Measurements from ENCODE around the gene LRIG1.

LRIG1 gene

DNA sequence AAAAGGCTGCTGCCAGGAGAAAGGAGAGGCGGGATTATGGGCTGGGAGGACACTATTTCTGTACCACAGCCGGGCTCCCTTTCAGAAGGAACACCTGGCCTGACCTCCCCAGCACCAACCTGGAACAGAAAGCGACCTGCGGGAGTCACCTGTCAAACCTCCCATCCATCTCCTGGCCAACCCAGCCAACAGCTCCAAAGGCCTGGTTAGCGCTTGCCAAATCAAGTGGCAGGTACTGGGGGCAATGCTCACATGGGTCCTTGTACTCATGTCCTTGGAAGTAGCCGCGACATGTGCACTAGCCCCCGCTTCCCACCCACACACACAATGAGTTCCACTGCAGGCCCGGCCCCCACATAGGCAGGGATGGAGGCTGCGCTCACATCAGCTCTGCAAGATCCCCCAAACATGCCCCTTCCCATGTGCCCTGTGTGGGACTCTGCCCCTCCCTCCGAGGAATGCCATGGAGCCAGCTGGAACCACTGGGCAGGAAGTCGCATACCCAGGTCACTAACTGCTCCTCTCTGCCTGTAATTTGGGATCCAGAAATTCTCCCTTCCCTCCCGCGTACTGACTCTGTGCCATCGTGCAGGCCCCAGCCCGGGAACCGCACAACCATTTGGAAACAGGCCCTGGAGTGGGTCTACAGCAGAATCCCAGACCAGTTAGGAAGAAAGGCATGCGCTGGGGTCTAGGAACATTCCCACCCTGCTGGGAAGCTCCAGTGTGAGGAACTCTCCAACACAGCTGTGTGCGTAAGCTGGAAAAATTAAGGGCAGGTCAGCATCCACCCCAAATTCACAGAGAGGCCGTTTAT is 98.9 kb downstream of the LRIG1 start:
- TF ChIP-seq GLIS3 (CRISPR knock-in tag; IDR thresholded peaks at IDR 0.05) (no peak), OSR1 (CRISPR knock-in tag; IDR thresholded peaks at IDR 0.05) (no peak), ZC3H10 (CRISPR knock-in tag; IDR thresholded peaks at IDR 0.05) (no peak), ESRRG (CRISPR knock-in tag; IDR thresholded peaks at IDR 0.05) (no peak), ZNF8 (CRISPR knock-in tag; IDR thresholded peaks at IDR 0.05) (no peak), RARB (CRISPR knock-in tag; IDR thresholded peaks at IDR 0.05) (no peak), SNAI2 (CRISPR knock-in tag; IDR thresholded peaks at IDR 0.05) (no peak), ZNF565 (CRISPR knock-in tag; conservative IDR thresholded peaks at IDR 0.05; ENCODE audit: low read depth) (no peak)
- TF ChIP-seq, protein P1, sequence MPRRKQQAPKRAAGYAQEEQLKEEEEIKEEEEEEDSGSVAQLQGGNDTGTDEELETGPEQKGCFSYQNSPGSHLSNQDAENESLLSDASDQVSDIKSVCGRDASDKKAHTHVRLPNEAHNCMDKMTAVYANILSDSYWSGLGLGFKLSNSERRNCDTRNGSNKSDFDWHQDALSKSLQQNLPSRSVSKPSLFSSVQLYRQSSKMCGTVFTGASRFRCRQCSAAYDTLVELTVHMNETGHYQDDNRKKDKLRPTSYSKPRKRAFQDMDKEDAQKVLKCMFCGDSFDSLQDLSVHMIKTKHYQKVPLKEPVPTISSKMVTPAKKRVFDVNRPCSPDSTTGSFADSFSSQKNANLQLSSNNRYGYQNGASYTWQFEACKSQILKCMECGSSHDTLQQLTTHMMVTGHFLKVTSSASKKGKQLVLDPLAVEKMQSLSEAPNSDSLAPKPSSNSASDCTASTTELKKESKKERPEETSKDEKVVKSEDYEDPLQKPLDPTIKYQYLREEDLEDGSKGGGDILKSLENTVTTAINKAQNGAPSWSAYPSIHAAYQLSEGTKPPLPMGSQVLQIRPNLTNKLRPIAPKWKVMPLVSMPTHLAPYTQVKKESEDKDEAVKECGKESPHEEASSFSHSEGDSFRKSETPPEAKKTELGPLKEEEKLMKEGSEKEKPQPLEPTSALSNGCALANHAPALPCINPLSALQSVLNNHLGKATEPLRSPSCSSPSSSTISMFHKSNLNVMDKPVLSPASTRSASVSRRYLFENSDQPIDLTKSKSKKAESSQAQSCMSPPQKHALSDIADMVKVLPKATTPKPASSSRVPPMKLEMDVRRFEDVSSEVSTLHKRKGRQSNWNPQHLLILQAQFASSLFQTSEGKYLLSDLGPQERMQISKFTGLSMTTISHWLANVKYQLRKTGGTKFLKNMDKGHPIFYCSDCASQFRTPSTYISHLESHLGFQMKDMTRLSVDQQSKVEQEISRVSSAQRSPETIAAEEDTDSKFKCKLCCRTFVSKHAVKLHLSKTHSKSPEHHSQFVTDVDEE (CRISPR knock-in tag; IDR thresholded peaks at IDR 0.05) = no peak
- TF ChIP-seq, protein P2, sequence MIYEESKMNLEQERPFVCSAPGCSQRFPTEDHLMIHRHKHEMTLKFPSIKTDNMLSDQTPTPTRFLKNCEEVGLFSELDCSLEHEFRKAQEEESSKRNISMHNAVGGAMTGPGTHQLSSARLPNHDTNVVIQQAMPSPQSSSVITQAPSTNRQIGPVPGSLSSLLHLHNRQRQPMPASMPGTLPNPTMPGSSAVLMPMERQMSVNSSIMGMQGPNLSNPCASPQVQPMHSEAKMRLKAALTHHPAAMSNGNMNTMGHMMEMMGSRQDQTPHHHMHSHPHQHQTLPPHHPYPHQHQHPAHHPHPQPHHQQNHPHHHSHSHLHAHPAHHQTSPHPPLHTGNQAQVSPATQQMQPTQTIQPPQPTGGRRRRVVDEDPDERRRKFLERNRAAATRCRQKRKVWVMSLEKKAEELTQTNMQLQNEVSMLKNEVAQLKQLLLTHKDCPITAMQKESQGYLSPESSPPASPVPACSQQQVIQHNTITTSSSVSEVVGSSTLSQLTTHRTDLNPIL (CRISPR knock-in tag; IDR thresholded peaks at IDR 0.05; ENCODE audit: low read depth) = no peak
- TF ChIP-seq, protein P3, sequence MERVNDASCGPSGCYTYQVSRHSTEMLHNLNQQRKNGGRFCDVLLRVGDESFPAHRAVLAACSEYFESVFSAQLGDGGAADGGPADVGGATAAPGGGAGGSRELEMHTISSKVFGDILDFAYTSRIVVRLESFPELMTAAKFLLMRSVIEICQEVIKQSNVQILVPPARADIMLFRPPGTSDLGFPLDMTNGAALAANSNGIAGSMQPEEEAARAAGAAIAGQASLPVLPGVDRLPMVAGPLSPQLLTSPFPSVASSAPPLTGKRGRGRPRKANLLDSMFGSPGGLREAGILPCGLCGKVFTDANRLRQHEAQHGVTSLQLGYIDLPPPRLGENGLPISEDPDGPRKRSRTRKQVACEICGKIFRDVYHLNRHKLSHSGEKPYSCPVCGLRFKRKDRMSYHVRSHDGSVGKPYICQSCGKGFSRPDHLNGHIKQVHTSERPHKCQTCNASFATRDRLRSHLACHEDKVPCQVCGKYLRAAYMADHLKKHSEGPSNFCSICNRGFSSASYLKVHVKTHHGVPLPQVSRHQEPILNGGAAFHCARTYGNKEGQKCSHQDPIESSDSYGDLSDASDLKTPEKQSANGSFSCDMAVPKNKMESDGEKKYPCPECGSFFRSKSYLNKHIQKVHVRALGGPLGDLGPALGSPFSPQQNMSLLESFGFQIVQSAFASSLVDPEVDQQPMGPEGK (CRISPR knock-in tag; IDR thresholded peaks at IDR 0.05; ENCODE audit: borderline replicate concordance) = no peak
- no peak for ATAC-seq

DNA sequence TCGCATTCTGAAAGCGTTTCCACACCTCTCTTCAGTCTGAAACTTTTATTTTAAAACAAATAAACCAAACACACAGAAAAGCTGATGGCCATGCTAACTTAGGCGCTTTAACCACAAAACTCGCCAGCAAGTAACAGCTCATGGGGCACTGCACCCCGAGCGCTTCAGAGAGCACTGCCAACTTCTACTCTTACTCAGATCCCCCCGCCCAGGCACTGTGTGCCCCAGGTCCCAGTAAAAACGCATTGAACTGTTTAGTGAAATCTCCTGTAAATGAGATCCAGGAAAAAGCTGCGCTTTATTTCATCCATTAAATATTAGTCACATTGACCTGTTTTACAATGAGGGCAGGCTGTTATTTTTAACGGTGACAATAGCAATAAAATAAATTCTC is 99.7 kb downstream of the LRIG1 start:
- TF ChIP-seq, protein P1 (CRISPR knock-in tag; IDR thresholded peaks at IDR 0.05) = no peak
- TF ChIP-seq RARB (CRISPR knock-in tag; IDR thresholded peaks at IDR 0.05) = no peak
- ATAC-seq = no peak

DNA sequence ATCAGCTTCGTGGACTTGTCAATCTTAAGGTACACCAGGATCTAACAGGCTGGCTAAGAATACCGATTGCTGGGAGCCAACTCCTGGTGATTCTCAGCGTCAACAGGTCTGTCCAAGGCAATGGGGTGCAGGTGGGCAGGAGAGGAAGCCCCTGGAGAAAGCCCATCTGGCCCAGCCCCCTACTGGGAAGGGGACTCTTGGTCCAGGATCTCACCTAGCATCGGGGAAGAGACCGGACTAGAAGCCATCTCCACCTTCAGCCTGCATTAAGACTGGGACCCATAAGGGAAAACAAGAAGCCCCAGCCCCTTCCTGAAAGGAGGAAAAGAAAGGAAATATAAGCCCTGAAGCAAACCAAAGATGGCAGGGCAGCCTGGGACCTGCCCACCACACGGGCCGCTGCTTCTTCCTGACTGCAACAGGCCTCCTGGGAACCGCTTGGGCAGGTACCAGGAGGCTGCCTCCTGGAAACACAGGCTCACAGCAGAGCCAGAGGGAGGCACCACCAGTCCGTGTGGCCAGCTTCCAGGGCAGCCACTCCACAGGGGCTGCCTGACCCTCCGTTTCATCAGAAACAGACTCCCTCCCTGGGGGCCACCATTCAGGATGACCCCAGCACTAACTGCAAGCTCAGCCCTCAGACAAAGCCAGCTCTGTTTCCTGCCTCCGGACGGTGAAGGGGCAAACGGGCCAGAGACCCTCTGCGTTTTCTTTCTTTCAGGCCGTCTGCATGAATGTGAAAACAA is 100.2 kb downstream of the LRIG1 start:
- ATAC-seq = no peak
- TF ChIP-seq ZNF8 (CRISPR knock-in tag; IDR thresholded peaks at IDR 0.05) = no peak
- TF ChIP-seq SNAI2 (CRISPR knock-in tag; IDR thresholded peaks at IDR 0.05) = no peak
- no peak for TF ChIP-seq ISL1 (CRISPR knock-in tag; IDR thresholded peaks at IDR 0.05)
- TF ChIP-seq, protein P4, sequence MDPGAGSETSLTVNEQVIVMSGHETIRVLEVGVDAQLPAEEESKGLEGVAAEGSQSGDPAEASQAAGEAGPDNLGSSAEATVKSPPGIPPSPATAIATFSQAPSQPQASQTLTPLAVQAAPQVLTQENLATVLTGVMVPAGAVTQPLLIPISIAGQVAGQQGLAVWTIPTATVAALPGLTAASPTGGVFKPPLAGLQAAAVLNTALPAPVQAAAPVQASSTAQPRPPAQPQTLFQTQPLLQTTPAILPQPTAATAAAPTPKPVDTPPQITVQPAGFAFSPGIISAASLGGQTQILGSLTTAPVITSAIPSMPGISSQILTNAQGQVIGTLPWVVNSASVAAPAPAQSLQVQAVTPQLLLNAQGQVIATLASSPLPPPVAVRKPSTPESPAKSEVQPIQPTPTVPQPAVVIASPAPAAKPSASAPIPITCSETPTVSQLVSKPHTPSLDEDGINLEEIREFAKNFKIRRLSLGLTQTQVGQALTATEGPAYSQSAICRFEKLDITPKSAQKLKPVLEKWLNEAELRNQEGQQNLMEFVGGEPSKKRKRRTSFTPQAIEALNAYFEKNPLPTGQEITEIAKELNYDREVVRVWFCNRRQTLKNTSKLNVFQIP (CRISPR knock-in tag; IDR thresholded peaks at IDR 0.05; ENCODE audit: borderline replicate concordance, low read depth) = no peak
- TF ChIP-seq ZC3H10 (CRISPR knock-in tag; IDR thresholded peaks at IDR 0.05) = no peak
- TF ChIP-seq, protein P1 (CRISPR knock-in tag; IDR thresholded peaks at IDR 0.05) = no peak
- TF ChIP-seq ZNF565 (CRISPR knock-in tag; conservative IDR thresholded peaks at IDR 0.05; ENCODE audit: low read depth) = no peak
- TF ChIP-seq OSR1 (CRISPR knock-in tag; IDR thresholded peaks at IDR 0.05) = no peak
- TF ChIP-seq ESRRG (CRISPR knock-in tag; IDR thresholded peaks at IDR 0.05) = no peak
- no peak for TF ChIP-seq ZFP30 (CRISPR knock-in tag; IDR thresholded peaks at IDR 0.05)
- TF ChIP-seq RARB (CRISPR knock-in tag; IDR thresholded peaks at IDR 0.05) = no peak
- no peak for TF ChIP-seq PPARA (CRISPR knock-in tag; IDR thresholded peaks at IDR 0.05; ENCODE audit: borderline replicate concordance)
- TF ChIP-seq TOX (CRISPR knock-in tag; IDR thresholded peaks at IDR 0.05; ENCODE audit: borderline replicate concordance) = no peak
- no peak for TF ChIP-seq ARNTL (CRISPR knock-in tag; IDR thresholded peaks at IDR 0.05; ENCODE audit: borderline replicate concordance, low read depth)
- TF ChIP-seq, protein P5, sequence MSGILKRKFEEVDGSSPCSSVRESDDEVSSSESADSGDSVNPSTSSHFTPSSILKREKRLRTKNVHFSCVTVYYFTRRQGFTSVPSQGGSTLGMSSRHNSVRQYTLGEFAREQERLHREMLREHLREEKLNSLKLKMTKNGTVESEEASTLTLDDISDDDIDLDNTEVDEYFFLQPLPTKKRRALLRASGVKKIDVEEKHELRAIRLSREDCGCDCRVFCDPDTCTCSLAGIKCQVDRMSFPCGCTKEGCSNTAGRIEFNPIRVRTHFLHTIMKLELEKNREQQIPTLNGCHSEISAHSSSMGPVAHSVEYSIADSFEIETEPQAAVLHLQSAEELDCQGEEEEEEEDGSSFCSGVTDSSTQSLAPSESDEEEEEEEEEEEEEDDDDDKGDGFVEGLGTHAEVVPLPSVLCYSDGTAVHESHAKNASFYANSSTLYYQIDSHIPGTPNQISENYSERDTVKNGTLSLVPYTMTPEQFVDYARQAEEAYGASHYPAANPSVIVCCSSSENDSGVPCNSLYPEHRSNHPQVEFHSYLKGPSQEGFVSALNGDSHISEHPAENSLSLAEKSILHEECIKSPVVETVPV (CRISPR knock-in tag; IDR thresholded peaks at IDR 0.05) = no peak
- TF ChIP-seq ZNF70 (CRISPR knock-in tag; IDR thresholded peaks at IDR 0.05) = no peak
- no peak for TF ChIP-seq ZFP3 (CRISPR knock-in tag; IDR thresholded peaks at IDR 0.05)
